GM12864 (cell line): ENCODE measurements around the gene CSDE1.

ENCODE experiments used
- DNase-seq: peaks from one replicate; pipeline ENCODE4 v3.0.0-alpha.2; 2011; ENCODE audit warnings: low read depth
- H3K4me3 ChIP-seq: 2 replicates; pipeline ENCODE4 v1.5.1; 2011; ENCODE audit warnings: mild to moderate bottlenecking, low read depth, low read length, control low read depth
- CTCF ChIP-seq: IDR thresholded peaks from 2 replicates; pipeline ENCODE4 v1.5.1; 2011; ENCODE audit warnings: low read depth, mild to moderate bottlenecking, moderate library complexity, low read length, control low read depth, inconsistent platforms; ENCODE audit errors: missing control alignments

Gene CSDE1

GRCh38 chr1:114703242-114703641 is 54.5 kb downstream of the CSDE1 start:
- H3K4me3 ChIP-seq: no peak overlapping the region
- TF ChIP-seq CTCF: no peak

GRCh38 chr1:114702737-114703136 is 55.0 kb downstream of the CSDE1 start:
- TF ChIP-seq CTCF: no peak
- DNase-seq: no peak
- H3K4me3 ChIP-seq: no peak overlapping the region

More at GRCh38 chr1:114703242-114703641, 54.5 kb downstream of the CSDE1 start:
- DNase-seq: no peak

GRCh38 chr1:114701931-114702330 is 55.9 kb downstream of the CSDE1 start:
- no peak for DNase-seq
- no peak overlapping the region for H3K4me3 ChIP-seq
- TF ChIP-seq CTCF: no peak

- no peak for TF ChIP-seq CTCF
- H3K4me3 ChIP-seq: no peak overlapping the region
- no peak for DNase-seq
Observed at GRCh38 chr1:114700036-114700600, 57.7 kb downstream of the CSDE1 start.

GRCh38 chr1:114696810-114697209 is 61.0 kb downstream of the CSDE1 start:
- DNase-seq: no peak
- TF ChIP-seq CTCF: no peak
- H3K4me3 ChIP-seq: no peak overlapping the region

- no peak within 1 kb of the TSS for H3K4me3 ChIP-seq
- DNase-seq: no peak
- TF ChIP-seq CTCF: no peak
Observed at GRCh38 chr1:114695430-114696058, 62.2 kb downstream of the CSDE1 start, which contains the start of gene AMPD1. Gene AMPD1, minus strand, starts transcription at chr1:114695546. Its CDS starts 75 bp downstream, at chr1:114695471.

GRCh38 chr1:114694540-114695310 is 63.1 kb downstream of the CSDE1 start:
- H3K4me3 ChIP-seq: no peak overlapping the region
- DNase-seq: no peak
- TF ChIP-seq CTCF: no peak
